GM12873 (cell line): Measurements from ENCODE around the gene MICU2.

Source experiments
- TF ChIP-seq, protein P1 (sequence below): IDR thresholded peaks from 2 replicates; pipeline ENCODE4 v1.5.1; 2012; ENCODE audit warnings: low read depth, mild to moderate bottlenecking, moderate library complexity, low read length, control low read depth; ENCODE audit not compliant: insufficient read depth; ENCODE audit errors: missing control alignments

The MICU2 gene, protein sequence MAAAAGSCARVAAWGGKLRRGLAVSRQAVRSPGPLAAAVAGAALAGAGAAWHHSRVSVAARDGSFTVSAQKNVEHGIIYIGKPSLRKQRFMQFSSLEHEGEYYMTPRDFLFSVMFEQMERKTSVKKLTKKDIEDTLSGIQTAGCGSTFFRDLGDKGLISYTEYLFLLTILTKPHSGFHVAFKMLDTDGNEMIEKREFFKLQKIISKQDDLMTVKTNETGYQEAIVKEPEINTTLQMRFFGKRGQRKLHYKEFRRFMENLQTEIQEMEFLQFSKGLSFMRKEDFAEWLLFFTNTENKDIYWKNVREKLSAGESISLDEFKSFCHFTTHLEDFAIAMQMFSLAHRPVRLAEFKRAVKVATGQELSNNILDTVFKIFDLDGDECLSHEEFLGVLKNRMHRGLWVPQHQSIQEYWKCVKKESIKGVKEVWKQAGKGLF

DNA sequence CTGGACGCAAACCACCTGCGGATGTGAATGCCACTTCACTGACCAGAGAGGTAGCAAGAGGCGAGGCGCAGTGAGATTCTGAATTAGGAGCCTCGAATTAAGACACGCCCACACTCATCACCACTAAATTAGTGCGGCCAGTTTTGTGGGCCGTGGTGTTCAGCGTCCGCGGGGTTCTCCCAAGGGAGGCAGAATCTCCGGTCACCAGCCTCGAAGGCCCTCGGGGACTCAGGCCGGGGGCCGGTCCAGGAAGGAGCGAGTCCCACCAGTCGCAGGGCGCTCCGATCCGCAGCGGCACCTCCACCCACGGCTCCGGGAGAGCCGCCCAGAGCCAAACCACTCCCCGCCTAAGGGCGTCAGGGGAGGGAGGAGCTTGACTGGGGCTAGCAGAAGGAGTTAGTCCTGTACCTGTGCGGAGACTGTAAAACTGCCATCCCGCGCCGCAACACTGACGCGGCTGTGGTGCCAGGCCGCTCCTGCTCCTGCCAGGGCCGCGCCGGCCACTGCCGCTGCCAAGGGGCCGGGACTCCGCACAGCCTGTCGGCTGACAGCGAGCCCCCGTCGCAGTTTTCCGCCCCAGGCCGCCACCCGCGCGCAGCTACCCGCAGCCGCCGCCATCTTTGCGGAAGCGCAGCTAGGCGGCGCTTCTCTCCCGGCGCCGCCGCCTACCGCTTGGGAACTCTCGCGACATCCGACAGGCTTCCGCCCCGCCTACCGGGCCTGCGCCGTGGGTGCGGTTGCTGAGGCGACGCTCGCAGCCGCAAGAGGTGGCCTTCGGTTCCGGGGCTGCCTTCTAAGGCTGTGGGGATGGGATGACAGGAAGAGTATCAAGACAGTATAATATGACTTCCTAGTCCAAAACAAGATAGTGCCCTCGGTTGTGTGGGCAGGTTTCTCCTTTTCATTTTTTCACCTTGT lies at the start of gene MICU2:
MICU2 (minus strand) TSS at position 640 of the 918 bp plus-strand sequence; CDS start at position 618, 22 bp downstream.
- TF ChIP-seq, protein P1, sequence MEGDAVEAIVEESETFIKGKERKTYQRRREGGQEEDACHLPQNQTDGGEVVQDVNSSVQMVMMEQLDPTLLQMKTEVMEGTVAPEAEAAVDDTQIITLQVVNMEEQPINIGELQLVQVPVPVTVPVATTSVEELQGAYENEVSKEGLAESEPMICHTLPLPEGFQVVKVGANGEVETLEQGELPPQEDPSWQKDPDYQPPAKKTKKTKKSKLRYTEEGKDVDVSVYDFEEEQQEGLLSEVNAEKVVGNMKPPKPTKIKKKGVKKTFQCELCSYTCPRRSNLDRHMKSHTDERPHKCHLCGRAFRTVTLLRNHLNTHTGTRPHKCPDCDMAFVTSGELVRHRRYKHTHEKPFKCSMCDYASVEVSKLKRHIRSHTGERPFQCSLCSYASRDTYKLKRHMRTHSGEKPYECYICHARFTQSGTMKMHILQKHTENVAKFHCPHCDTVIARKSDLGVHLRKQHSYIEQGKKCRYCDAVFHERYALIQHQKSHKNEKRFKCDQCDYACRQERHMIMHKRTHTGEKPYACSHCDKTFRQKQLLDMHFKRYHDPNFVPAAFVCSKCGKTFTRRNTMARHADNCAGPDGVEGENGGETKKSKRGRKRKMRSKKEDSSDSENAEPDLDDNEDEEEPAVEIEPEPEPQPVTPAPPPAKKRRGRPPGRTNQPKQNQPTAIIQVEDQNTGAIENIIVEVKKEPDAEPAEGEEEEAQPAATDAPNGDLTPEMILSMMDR = no peak

DNA sequence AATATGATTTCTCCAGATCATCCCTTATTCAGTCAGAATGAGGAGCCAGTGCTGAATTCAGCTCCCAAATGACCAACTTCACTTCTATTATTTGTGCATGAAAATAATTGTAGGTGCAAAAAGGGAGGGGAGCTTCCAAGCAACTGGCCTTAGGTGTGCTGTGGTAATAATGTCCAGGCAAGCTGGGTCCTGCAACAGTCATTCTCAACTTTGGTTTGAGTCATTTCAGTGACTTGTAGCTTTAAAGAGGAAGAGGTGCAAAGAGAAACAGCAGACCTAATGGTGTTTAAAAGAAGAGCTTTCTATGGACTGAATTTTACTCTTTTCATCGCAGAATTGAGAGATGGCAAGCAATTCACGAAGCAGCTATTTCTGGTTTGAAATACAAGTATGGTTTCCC lies 37.7 kb upstream of the MICU2 start:
- TF ChIP-seq, protein P1 = no peak

DNA sequence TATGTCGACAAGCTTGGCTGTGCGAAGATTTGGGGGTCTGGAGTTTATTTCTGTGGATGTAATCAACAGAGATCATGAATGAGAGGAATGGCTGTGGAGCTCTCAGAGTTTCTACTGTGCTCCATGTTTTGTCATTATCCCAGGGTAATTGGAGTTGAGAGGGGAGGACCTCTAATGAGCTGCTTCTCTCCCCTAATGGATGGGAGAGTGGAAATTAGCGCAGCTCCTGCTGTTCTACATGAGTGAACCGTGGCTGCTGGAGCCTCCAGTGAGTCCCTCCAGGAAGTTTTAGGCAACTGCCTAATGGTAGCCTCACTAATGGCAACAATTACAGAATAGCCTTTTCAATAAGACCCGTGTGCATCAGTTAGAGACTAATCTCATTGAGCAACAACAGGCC lies 35.6 kb upstream of the MICU2 start:
- TF ChIP-seq, protein P1 = no peak

DNA sequence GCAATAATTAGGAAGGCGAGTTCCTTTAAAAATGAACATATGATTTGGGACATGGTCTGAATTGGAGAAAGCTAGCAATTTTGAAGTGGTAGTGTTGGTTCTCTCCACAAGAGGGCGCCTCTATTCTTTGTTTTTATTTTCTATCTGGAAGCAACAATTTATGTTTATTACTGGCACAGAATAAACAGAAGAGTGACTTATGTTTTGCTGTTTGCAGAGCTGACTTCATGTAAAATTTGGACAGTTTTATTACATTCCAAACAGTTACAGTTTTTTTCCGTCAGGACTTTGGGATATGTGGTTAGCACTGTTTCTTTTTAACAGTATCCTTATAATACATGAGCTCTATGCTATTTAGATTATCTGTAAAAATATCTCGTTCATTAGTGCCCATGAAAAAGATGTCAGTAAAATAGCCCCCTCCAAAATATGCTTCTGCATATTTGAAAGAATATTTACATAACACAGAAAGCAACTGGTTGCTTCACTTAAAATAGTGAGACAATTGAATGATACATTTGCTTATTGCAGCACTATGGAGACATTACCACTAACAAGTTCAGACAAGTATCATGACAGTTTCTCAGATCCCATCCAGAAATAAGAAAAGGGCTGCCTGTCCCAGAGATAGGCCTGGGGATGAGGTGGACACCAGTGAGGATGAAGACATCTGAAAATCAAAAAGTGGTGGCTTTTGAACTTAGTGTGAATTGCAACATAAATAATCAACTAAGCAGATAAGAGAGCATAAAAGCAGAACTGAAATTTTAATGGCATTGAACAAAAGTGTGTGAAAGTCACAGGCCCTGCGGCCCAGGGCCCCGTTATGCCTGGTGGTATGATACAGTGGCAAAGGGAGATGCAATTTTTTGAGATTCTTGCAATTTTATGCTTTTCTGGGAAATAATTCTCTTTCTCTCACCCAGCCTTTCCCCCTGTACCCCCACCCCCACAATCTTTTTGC lies 34.6 kb upstream of the MICU2 start:
- TF ChIP-seq, protein P1 = peak; percentile 67

DNA sequence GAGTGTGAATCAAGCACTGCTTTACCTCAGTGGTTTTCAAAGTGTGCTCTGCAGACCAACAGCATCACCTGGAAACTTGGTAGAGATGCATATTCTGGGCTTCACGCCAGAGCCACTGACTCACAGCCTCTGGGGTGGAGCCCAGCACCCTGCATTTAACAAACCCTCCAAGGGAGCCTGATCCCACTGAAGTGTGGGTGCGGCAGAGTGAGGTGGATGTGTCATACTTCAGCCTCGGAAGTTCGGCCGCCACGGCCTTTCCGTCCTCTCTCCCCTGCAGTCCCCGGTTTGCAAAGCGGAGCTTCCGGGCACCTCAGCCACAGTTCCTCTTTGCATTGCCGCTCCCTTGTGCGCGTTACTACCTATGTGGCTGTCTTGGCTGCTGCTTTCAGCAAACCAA lies 33.3 kb upstream of the MICU2 start:
- TF ChIP-seq, protein P1 = no peak

DNA sequence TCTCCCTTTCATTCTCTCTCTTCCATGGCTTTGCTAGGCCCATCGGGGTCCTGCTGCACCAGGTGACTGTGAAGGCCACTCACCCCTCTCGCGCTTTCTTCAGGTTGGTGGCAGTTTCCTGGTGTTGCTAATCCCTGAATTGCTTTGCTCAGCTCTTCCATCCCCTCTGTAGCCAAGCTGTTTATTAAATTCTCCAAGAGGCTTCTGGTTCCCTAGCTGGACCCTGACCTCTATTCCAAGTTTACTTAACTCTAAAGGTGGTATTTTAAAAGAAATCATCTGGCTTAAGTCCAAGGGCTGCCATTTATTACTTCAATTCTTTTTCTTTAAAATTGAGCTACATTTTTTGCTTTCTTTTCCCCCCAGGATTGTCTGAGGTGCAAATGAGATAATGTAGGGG lies 32.7 kb upstream of the MICU2 start:
- TF ChIP-seq, protein P1 = no peak
